ENCODE measurements around the gene TRIM41. TPM values are rescaled to one million over a fixed set of nuclear protein-coding genes. Genes with fewer than 3 reads are reported as not detected.

TRIM41 gene
- polyA plus RNA-seq, 10 donors: 14.6 to 20.0 (median 17.3) TPM

GRCh38 chr5:181191526-181192336 lies 31.4 kb upstream of the TRIM41 start:
- peak; percentile 95 to 99 (median 96) for DNase-seq

DNA sequence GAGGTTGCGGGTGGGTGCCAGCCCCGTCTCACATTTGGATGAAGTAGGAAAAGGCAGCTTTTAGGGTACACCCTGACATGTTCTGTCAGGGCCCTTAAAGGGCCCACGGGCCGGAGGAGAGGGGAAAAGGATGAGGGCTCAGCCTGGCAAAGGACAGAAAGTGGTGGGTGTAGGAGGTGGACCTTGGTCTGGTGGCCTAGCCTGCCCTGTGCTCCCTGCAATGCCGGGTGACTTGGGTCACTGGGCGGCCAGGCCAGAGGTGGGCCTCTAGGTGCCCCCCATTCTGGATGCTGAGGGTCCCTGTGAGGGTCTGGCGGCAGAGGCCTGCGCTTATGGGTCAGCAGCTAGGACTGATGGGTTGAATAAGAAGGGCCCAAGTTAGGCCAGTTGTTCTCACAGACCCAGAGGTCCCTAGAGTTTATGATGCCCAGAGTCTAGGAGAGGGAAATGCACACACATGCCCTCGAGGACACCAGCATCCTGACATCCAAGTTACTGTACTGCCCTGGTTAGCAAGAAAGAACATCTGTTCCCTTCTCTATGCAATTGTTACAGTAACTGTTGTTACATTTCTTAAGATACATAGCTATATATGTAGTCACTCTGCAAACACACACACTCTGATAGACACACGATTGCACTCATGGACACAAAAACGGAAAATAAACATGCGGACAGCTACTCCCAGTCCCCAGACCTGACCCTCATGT lies 30.6 kb upstream of the TRIM41 start:
- peak in 1 of 3 donors; percentile 48 for DNase-seq

- no peak for DNase-seq
These were observed 29.4 kb upstream of the TRIM41 start for GRCh38 chr5:181193656-181194055.

GRCh38 chr5:181194489-181195248 lies 28.4 kb upstream of the TRIM41 start:
- no peak for DNase-seq

- DNase-seq: no peak
These were observed 27.8 kb upstream of the TRIM41 start for GRCh38 chr5:181195249-181195761.

DNA sequence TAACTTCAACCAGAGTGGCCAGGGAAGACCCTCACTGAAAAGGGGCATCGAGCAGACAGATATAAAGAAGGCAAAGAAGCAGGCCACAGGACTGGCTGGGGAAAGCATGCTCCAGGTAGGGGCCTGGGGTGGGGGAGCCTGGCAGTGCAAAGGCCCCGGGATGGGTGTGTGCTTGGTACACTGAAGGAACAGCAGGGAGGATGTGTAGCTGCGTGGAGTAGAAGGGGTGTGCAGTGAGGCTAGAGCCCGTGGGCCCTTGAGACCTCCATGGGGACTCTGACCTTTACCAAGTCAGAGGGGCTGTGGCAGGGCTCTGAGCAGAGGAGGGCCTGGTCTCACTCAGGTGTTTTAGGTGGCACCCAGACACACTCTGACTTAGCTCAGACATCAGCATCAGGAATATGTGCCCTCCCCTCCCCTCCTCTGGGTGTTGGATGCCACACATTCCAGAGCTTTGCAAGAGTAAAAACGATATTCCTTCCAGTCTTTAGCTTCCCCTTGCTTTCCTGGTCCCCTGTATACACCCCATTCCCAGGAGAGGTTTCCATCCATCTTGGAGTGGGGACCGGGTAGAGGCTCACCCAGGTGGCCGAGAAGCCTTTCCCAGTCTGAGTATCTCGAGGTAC lies 25.6 kb upstream of the TRIM41 start:
- no peak for DNase-seq

DNA sequence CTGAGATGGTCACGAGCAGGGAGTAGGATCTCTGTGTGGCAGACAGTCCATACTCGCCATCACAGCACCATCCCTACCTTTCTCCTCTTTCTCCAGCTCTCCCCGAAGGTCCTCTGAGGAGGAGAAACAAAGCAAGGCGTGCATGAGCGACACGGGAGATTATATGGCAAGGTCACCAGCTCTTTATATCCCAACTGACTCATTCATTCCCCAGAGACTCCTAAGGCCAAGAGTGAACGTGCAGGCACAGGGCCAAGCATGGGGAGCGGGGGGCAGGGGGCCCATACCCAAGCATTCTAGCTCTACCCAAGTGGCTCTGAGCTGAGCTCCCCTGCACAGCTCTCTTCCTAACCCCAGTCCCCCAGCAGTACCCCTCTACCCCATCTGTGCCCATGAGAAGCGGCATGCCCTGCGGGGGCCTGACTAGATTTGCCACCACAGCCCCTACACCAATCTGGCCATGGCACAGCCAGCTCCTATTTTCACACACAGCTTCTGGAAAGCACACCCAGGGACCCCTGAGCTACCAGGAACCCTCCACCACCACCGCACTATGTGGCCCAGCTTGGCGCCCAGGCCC lies 24.9 kb upstream of the TRIM41 start:
- DNase-seq: no peak

GRCh38 chr5:181198905-181199519 lies 24.1 kb upstream of the TRIM41 start:
- DNase-seq: no peak

DNA sequence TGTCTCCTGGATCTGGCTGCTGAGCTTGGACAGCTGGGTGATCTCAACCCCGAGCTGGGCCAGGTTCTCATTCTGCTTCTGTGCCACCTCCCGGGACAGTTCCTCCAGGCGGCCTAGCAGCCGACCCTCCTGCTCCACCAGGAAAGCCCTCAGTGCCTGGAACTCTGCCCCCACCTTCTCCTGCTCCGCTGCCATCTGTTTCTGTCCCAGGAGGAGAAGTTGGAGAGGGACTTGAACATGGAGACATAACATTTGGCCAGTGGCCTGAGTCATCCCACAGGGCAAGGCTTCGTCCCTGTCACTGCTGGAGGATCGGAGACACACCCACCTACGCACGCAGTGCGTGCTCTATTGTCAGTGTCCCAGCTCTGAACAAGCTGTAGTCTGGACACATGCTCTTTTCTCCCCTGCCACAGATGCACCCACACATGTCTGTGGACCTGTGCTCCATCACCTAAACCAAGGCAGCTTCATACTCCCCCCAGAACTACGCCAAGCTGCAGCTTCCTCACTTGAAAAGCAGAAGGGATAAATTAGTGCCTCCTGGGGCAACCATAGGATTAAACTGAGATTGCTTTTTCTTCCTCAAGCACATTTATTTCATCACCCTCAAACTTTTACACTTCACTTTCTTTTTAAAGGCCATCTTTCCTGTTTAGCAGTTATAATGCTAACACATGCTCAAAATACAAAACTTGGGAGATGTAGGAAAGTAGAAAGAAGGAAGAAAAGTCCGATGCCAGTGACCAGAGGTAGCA lies 23.0 kb upstream of the TRIM41 start:
- DNase-seq: no peak

- DNase-seq: no peak
These were observed 22.3 kb upstream of the TRIM41 start for GRCh38 chr5:181200816-181201215.

- DNase-seq: no peak
These were observed 19.9 kb upstream of the TRIM41 start for GRCh38 chr5:181203093-181203711.

- no peak for DNase-seq
These were observed 19.3 kb upstream of the TRIM41 start for GRCh38 chr5:181203777-181204112.

- DNase-seq: peak in 2 of 3 donors; percentile 8 to 46
These were observed 18.8 kb upstream of the TRIM41 start for GRCh38 chr5:181204113-181204825.

DNA sequence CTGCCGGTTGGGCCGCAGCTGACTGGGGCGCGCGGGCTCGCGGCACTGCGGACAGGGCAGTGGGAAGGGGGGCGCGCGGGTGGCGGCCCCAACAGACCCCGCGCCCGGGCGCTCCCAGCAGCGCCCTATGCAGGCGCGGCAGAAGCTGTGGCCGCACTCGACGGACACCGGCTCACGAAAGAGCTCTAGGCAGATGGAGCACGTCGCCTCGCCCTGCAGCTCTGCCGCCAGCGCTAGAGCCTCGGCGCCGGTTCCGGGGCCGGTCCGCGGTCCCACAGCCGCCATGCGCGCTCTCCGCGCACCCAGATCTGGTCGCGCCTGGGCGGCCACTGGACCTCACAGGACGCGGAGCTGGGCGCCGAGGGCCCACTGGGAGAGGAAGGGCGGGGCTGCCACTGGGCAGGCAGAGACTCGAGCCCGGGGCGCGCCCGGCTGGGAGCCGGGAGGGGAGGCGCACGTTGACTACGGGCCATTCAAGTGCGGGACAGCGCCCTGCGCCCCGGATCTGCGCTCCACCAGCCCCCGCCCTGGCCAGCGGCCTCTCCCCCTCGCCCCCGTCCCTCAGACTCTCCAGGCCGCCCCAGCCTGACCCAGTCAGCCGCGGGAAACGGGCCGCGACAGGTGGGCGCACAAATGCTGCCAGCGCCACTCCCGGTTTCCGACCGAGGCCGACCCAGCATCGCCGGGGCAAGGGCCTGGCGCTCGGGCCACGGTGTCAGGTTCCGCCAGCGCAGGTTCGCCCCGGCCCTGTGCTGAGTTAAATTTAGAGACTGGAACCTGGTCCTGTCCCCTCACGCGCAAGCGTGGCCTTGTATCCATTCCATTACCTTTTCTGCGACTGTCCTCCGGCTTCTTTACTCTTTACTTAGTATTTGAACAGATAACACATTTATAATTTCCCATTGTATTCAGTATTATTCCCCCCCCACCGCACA lies 18.0 kb upstream of the TRIM41 start, which contains the start of gene TRIM7:
Gene TRIM7 (minus strand): TSS at position 371 of the 935 bp plus-strand sequence. CDS start 86 bp downstream, at position 285.
- DNase-seq: peak in 2 of 3 donors; percentile 53 to 68

- peak in 1 of 3 donors; percentile 42 for DNase-seq
These were observed 17.1 kb upstream of the TRIM41 start for GRCh38 chr5:181205761-181206649.

- DNase-seq: peak; percentile 84 to 93 (median 91)
These were observed 15.7 kb upstream of the TRIM41 start for GRCh38 chr5:181207214-181207959.

Measured in muscle of back (tissue), 11 donors.